HG03565 (cell line): ENCODE data around the gene CACNA2D3.

Source experiments
- ATAC-seq: cut with Tn5 transposase; IDR thresholded peaks from one replicate; pipeline ENCODE4 v1.9.1; 2021; ENCODE audit warnings: mild to moderate bottlenecking, moderate library complexity; ENCODE audit not compliant: unreplicated experiment

CACNA2D3 gene

GRCh38 chr3:54126551-54126950 lies 4.2 kb downstream of the CACNA2D3 start:
- ATAC-seq = no peak

- ATAC-seq = no peak
Measured at GRCh38 chr3:54127499-54128056, 5.2 kb downstream of the CACNA2D3 start.

- no peak for ATAC-seq
Measured at GRCh38 chr3:54131026-54131605, 8.8 kb downstream of the CACNA2D3 start.

GRCh38 chr3:54131890-54132289 lies 9.5 kb downstream of the CACNA2D3 start:
- no peak for ATAC-seq

GRCh38 chr3:54132685-54133084 lies 10.3 kb downstream of the CACNA2D3 start:
- ATAC-seq = no peak

GRCh38 chr3:54133196-54133595 lies 10.8 kb downstream of the CACNA2D3 start:
- ATAC-seq = no peak

GRCh38 chr3:54134155-54134554 lies 11.8 kb downstream of the CACNA2D3 start:
- ATAC-seq = no peak

GRCh38 chr3:54134713-54135112 lies 12.4 kb downstream of the CACNA2D3 start:
- no peak for ATAC-seq

- no peak for ATAC-seq
Measured at GRCh38 chr3:54137311-54137710, 15.0 kb downstream of the CACNA2D3 start.

- no peak for ATAC-seq
Measured at GRCh38 chr3:54138937-54139547, 16.7 kb downstream of the CACNA2D3 start.

- ATAC-seq = no peak
Measured at GRCh38 chr3:54139630-54140029, 17.3 kb downstream of the CACNA2D3 start.

GRCh38 chr3:54144284-54144683 lies 21.9 kb downstream of the CACNA2D3 start:
- ATAC-seq = no peak

GRCh38 chr3:54146506-54147239 lies 24.3 kb downstream of the CACNA2D3 start:
- no peak for ATAC-seq

GRCh38 chr3:54150864-54151467 lies 28.6 kb downstream of the CACNA2D3 start:
- ATAC-seq = no peak

GRCh38 chr3:54153477-54153876 lies 31.1 kb downstream of the CACNA2D3 start:
- ATAC-seq = no peak

- ATAC-seq = no peak
Measured at GRCh38 chr3:54157860-54158259, 35.5 kb downstream of the CACNA2D3 start.

- no peak for ATAC-seq
Measured at GRCh38 chr3:54159917-54160316, 37.6 kb downstream of the CACNA2D3 start.

GRCh38 chr3:54163441-54163840 lies 41.1 kb downstream of the CACNA2D3 start:
- ATAC-seq = no peak

- ATAC-seq = no peak
Measured at GRCh38 chr3:54164192-54164975, 42.0 kb downstream of the CACNA2D3 start.

- no peak for ATAC-seq
Measured at GRCh38 chr3:54165865-54166264, 43.5 kb downstream of the CACNA2D3 start.

- no peak for ATAC-seq
Measured at GRCh38 chr3:54167999-54168398, 45.6 kb downstream of the CACNA2D3 start.
